GM18873 (cell line): ENCODE measurements around the gene ZCRB1.
A peak's percentile ranks its signal among the peaks of the same experiment; 100 is the strongest.
"Not testable (repeated sequence)": the region's sequence is repeated elsewhere in the genome, so short reads cannot be mapped to it uniquely, and the experiment has no call there.

Experiments
- ATAC-seq: cut with Tn5 transposase; IDR thresholded peaks from one replicate; pipeline ENCODE4 v1.9.1; 2021; ENCODE audit warnings: mild to moderate bottlenecking, moderate library complexity, moderate number of reproducible peaks; ENCODE audit not compliant: unreplicated experiment, low FRiP score

The ZCRB1 gene

GRCh38 chr12:42325653-42326474, at the start of gene ZCRB1, which contains the start of gene PPHLN1:
ZCRB1 (minus strand) TSS chr12:42326094; CDS start chr12:42324102, 1,992 bp downstream.
PPHLN1 (plus strand) TSS chr12:42326167; CDS start chr12:42335903, 9,736 bp downstream.
- ATAC-seq: peak; percentile 87

GRCh38 chr12:42373669-42374068, 47.8 kb upstream of the ZCRB1 start:
- ATAC-seq: no peak

GRCh38 chr12:42372154-42372791, 46.4 kb upstream of the ZCRB1 start:
- ATAC-seq: peak; percentile 89

- no peak for ATAC-seq
These were observed 44.1 kb upstream of the ZCRB1 start for GRCh38 chr12:42370013-42370412.

GRCh38 chr12:42365486-42365885, 39.6 kb upstream of the ZCRB1 start:
- ATAC-seq: no peak

- ATAC-seq: no peak
These were observed 38.8 kb upstream of the ZCRB1 start for GRCh38 chr12:42364692-42365091.

- no peak for ATAC-seq
These were observed 36.9 kb upstream of the ZCRB1 start for GRCh38 chr12:42362647-42363260.

- no peak for ATAC-seq
These were observed 36.2 kb upstream of the ZCRB1 start for GRCh38 chr12:42361909-42362646.

- peak; percentile 77 for ATAC-seq
These were observed 35.0 kb upstream of the ZCRB1 start for GRCh38 chr12:42360747-42361403.

GRCh38 chr12:42356344-42356743, 30.4 kb upstream of the ZCRB1 start:
- ATAC-seq: no peak

GRCh38 chr12:42350021-42350407, 24.1 kb upstream of the ZCRB1 start:
- not testable (repeated sequence) for ATAC-seq

- ATAC-seq: not testable (repeated sequence)
These were observed 23.5 kb upstream of the ZCRB1 start for GRCh38 chr12:42349119-42350020.

GRCh38 chr12:42346403-42347002, 20.6 kb upstream of the ZCRB1 start:
- no peak for ATAC-seq

- ATAC-seq: no peak
These were observed 17.8 kb upstream of the ZCRB1 start for GRCh38 chr12:42343721-42344120.

GRCh38 chr12:42342028-42342427, 16.1 kb upstream of the ZCRB1 start:
- ATAC-seq: no peak

GRCh38 chr12:42338280-42338679, 12.4 kb upstream of the ZCRB1 start:
- ATAC-seq: no peak

GRCh38 chr12:42336286-42336685, 10.4 kb upstream of the ZCRB1 start:
- no peak for ATAC-seq
